HG03565 (cell line): ENCODE measurements around the gene ZNF134.

Source experiments
- ATAC-seq: cut with Tn5 transposase; IDR thresholded peaks from one replicate; pipeline ENCODE4 v1.9.1; 2021; ENCODE audit warnings: mild to moderate bottlenecking, moderate library complexity; ENCODE audit not compliant: unreplicated experiment

ZNF134 gene

DNA sequence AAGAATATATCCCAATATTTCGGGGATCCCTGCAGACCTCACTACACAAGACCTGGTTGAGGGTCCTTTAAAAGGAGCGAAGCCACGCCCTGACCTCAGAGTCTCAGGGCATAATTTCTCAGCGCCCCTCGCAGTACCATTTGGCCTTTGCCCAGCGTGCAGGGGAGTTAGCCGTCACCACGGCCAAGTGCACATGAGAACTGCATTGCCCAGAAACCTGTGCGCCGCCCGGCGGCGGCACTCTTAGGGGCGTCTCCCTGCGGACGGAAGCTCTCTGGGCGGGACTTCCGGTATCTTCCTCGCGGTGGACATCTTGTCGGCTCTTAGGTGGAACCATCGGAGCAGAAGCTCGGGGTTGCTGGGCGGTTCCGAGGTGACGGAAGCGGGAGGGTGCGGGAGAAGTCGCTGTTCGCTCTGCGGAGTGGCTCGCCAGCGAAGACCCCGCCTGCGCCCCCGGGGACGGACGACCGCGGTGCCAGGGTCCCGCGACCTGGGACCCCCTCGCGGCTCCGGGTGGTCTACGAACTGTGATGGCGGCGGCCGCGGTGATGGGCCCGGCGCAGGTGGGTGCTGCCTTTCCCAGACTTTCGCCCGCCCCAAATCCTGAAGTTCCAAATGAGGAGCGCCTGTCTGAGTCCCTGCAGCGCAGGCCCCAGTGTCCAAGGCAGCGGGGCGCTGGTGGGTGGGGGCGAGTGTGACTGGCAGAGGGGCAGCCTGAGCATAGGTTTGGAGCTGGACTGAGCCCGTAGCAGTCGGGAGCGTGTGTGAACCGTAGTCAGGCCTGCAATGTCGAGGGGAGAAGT, at the start of gene ZNF134:
ZNF134 (plus strand) TSS at position 302 of the 803 bp plus-strand sequence. CDS start 5,227 bp downstream, outside the sequence.
- ATAC-seq, result peak; percentile 92

DNA sequence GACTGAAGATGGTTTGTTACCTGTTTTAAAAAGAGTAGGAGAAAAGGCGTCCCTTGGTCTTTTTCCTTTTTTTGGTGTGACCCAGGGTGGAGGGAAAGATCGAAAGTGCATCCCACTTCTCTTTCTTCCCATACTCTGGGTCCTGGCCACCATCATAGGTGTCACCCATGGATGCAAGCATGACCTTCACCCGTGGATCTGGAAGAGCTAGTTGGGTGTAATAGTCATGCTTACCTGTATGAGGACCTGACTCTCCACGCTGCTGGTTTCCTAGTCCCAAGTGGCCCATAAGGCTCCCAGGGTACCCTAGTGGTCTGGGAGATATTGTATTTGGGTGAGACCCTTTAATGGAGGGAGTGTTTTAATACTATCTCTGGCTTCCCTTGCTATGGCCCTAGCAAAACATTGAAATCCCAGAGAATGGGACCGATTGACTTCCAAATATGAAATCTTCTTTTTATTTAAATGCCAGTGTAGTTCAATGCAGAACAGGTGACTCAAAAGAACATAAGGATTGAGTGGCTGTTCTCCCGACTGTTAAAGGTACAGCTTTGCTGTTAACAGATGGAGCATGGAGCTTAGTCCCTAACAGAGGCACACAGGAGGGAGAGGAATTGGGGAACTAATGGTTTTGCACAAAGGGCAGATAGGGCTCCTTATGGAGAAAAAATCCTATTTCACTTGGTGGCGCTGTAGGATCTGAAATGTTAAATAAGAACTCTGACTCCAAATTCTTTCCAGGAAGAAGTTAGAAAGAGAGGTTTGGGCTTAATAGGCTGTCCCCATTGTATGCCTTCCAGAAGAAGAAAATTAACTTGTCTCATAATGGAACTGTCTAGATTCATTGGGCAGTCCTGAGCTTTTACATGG, 47.4 kb upstream of the ZNF134 start:
- ATAC-seq, result no peak

DNA sequence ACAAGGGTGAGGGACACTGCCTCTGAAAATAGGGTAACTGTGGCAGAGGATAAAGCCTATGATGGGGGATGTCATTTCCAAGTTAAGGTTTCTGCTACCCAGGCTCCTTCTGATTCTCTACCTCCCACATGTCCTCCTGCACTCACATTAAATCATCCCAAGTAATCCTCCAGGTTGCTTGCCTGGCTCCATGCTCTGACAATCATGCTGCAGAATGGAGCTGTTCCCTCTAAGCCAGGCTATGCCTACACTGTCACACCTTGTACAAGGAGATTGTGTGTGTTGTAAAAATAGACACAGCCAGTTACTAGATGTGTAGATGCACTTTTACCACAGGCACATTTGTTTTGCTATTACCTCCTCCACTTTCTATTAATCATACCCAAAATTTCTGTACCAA, 43.3 kb upstream of the ZNF134 start:
- ATAC-seq, result no peak

DNA sequence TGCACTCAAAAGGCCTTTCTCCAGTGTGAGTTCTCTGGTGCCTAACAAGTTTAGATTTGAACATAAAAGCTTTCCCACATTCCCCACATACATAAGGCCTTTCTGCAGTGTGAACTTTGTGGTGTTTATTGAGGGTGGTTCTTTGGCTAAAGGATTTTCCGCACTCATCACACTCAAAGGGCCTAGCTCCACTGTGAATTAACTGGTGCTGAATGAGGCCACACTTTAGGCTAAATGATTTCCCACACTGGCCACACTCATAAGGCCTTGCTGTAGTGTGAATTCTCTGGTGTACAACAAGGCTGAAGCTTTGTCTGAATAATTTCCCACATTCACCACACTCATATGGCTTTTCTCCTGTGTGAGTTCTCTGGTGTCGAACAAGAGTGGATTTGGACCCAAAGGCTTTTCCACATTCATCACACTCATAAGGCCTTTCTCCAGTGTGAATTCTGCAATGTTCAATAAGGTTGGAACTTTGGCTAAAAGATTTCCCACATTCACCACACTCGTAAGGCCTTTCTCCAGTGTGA, 41.6 kb upstream of the ZNF134 start:
- no peak for ATAC-seq

DNA sequence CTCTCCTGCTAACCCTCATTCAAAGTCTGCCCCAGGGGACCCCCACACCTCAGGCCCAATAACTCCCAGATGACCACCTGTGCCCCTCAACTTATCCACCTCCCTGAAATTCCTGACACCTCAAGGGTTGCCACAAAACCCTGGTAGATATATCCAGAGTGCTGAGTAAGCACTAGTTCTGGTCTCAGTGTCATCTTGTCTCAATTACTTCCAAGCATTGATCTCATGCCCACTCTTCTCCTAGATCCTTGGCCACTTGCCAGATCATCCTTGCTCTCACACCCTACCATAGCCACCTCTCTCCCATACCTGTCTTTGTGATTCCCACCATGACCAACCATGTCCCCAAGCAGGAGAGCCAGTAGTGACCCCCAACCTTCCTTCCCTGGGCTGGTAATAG, 37.4 kb upstream of the ZNF134 start:
- no peak for ATAC-seq

DNA sequence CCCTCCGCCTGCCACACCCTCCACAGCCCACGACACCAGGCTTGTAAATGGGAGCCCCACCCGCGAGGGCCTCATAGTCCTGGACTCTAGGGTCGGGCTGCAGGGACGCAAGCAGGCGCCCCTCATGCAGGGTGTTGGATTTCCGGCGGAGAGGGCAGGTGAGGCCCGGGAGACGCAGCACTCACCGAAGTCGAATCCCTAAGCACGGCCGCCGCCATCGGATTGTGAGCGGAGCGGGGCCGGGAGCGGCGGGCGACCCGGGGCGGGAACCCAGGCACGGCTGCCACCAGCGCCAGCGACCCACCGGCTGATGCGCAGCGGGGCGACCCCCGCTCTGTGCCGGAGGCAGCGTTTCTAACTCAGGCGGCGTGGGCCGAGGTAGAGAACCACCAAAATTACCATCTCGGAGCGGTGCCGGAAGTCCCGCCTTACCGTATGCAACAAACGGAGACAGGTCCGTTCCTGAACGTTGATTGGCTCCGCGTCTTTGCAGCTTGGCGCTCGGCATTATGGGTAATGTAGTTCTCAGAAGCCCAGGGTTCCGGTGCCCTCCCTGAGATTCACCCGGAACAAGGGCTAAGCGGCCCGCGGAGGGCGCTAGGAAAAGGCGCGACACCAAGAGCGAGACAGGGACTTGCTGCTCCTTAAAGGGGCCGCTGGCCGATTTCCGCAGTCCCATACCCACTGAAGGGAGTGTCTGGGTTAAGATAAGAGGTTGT, 35.4 kb upstream of the ZNF134 start, which contains the start of gene ZNF416:
ZNF416 (minus strand) TSS at position 425 of the 719 bp plus-strand sequence; CDS start at position 218, 207 bp downstream.
- peak; percentile 95 for ATAC-seq

DNA sequence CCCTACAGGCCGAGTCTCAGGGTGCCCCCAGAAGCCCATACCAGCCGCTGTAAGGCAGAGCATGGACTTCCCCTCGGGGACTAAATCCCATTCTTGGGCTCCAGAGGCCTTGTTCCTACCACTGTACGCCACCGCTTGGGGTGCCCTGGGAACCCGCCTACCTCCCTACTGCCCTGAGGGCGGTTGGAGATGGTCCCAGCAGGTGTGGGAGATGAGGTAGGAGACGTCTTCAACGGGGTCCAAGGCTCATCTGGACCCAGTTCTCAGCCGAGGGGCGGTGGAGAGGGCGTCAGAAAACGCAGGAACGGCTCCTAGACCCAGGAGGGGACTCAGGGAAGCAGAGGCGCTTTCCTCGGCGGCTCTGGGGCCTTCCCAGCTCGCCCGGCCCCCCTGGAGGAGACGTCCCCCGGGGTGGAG, 30.9 kb upstream of the ZNF134 start:
- ATAC-seq, result no peak

DNA sequence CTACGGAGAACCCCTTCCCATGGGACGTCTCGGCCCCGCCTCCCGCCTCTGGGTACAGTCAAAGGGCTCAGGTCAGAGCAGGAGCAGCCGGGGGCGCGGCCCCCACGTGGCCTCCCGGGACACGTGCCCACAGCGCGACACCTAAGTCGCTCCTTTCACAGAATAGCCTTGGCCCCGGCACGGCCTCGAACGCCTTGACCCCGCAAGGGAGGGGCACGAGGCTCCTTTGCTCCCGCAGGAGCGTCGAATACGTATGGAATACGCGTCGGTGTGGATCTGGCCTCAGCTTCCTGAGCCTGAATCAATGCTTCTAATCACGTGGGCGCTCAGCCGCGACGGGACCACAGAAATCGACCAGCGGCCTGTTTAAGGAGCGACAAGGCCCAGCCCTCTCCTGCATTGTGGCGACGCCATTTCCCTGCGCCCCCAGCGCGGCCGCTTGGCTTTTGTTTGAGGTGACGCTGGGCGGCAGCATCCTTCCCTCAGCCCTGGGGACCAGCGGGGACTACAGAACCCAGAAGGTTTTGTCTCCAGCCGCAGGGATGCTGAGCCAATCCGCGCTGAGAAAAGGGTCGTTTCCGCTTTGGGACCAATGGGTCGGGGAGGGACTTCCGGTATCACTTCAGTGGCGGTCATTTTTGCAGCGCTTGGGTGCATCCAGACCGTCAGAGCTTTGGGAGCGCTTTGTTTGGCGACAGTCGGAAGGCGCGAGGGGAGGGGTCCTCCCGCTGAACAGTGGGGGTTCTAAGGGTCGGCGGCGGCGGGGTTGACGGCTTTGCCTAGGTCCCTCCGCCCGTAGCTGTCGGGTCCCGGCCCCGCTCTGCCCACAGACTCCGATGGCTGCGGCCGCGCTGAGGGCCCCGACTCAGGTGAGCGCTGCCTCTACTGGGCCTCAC, 30.3 kb upstream of the ZNF134 start, which contains the start of gene ZIK1:
ZIK1 (plus strand) TSS at position 625 of the 896 bp plus-strand sequence; CDS start at position 837, 212 bp downstream.
- ATAC-seq, result peak; percentile 75

DNA sequence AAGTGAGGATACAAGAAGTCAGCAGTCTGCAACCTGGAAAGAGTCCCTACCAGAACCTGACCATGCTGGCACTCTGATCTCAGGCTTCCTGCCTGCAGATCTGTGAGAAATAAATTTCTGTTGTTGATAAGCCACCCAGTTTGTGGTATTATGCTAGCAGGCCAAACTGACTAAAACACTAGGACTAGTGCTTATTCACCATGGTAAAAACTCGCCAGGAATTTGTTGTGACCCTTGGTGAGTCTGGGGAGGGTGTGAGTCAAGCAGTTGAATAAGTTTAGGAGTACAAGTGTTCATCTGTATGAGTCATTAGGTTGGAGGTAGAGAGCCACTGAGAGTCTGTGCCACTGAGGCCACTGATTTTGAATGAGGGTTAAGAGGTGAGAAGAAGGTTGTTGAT, 26.5 kb upstream of the ZNF134 start:
- no peak for ATAC-seq

DNA sequence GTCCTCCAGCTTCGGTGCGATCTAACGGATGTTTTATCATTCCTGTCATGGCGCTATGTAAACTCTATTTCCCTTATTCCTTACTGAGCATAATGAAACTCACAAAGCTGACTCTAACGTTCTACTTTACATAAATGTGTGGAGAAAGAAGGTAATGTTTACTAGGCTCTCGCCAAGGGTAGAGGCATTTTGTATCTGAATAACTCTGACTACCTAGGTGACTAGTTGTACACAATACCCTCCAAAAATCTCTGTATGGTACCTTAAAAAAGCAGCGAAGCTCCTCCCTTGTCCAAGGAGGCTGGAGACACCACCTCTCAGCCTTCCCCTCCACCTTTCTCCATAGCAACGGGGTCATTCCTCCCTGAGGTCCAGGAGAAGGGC, 14.7 kb upstream of the ZNF134 start:
- peak; percentile 22 for ATAC-seq

DNA sequence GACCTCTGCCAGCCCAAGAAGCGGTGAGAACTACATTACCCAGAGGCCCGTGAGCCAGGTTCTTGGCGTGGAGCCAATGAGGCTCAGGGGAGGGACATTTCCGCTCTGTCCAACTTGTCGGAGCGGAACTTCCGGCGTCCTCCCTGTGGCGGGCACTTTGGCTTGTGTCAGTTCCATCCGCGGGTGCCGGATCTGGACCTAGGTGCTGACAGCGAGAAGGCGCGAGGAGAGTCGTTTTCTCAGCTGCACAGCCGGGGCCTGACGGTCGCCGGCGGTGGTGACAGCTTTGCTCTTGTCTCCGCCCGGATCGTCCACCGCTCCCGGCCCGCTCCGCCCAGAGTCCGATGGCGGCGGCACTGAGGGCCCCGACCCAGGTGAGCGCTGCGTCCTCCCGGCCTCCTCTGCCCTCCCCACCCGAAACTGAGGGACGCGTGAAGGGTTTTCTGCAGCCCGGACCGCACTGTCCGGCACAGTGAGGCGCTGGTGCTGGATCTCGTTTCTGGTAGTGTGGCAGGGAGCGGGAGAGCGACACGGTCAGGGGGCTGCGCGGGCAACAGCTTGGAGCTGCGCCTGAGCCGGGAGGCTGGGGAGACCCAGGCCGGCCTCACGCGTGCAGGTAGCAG, 14.2 kb upstream of the ZNF134 start, which contains the start of gene ZNF530:
ZNF530 (plus strand) TSS at position 125 of the 623 bp plus-strand sequence. CDS start 4,461 bp downstream, outside the sequence.
- peak; percentile 92 for ATAC-seq

DNA sequence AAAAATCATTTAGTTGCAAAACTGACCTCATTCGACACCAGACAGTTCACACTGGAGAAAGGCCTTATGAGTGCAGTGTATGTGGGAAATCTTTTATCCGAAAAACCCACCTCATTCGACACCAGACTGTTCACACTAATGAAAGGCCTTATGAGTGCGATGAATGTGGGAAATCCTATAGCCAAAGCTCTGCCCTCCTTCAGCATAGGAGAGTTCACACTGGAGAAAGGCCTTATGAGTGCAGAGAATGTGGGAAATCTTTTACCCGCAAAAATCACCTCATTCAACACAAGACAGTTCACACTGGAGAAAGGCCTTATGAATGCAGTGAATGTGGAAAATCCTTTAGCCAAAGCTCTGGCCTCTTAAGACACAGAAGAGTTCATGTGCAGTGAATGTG, 7.1 kb upstream of the ZNF134 start:
- no peak for ATAC-seq

DNA sequence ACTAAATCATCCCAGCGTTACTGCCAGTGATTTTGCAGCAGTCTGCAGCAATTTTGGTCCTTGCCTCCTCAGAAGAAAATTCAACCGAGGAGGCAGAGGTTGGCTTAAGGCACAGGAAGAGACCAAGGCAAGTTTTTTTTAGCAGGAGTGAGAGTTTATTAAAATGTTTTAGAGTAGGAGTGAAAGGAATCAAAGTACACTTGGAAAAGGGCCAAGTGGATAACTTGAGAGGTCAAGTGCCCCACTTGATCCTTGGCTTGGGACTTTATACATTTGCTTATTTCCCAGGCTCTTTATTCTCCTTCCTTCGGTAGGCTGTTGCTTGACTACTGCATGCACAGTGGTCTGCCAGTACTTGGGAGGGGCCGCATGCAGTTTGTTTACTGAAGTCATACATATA, 2.9 kb upstream of the ZNF134 start:
- no peak for ATAC-seq

DNA sequence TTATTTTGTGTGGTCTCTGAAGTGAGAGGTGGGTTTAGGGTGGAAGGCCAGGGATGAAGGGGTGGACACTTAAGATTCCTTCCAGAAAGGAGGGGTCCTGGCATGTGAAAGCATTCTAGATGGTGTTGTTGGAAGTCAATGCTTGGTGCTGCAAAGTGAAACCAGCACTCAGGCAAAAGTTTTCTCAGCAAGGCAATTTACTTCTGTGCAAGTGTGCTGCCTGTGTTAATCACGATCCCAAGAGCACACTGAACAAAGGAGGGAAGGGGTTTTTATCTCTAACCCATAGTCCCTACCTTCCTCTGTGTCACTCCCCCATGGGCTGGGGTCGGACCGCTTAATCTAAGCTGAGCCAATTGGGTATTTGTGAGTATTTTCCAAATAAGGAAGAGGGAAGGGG, 1.3 kb downstream of the ZNF134 start:
- no peak for ATAC-seq

DNA sequence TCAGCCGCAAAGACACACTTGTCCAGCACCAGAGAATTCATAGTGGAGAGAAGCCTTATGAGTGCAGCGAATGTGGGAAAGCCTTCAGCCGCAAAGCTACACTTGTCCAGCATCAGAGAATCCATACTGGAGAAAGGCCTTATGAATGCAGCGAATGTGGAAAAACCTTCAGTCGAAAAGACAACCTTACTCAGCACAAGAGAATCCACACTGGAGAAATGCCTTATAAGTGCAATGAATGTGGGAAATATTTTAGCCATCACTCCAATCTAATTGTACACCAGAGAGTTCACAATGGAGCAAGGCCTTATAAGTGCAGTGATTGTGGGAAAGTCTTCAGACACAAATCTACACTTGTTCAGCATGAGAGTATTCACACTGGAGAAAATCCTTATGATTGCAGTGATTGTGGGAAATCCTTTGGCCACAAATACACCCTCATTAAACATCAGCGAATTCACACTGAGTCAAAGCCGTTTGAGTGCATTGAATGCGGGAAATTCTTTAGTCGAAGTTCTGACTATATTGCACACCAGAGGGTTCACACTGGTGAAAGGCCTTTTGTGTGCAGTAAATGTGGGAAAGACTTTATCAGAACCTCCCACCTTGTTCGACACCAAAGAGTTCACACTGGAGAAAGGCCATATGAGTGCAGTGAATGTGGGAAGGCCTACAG, 6.8 kb downstream of the ZNF134 start:
- ATAC-seq, result no peak

DNA sequence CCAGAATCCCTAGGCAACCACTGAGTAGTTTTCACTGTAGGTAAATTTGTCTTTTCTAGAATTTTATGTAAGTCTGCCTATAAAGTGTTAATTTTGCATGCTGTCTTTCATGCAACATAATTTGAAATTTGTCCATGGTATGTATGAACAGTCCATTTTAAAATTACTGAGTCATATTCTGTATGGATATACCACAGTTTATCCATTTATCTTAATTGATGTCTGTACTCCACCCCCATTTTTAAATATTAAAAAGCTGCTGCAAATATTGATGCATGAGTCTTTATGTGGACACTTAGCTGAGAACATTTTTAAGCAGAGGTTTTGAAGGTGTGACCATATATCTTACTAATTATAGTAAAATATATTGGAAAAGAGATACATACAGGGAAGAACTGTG, 9.0 kb downstream of the ZNF134 start:
- ATAC-seq, result no peak

DNA sequence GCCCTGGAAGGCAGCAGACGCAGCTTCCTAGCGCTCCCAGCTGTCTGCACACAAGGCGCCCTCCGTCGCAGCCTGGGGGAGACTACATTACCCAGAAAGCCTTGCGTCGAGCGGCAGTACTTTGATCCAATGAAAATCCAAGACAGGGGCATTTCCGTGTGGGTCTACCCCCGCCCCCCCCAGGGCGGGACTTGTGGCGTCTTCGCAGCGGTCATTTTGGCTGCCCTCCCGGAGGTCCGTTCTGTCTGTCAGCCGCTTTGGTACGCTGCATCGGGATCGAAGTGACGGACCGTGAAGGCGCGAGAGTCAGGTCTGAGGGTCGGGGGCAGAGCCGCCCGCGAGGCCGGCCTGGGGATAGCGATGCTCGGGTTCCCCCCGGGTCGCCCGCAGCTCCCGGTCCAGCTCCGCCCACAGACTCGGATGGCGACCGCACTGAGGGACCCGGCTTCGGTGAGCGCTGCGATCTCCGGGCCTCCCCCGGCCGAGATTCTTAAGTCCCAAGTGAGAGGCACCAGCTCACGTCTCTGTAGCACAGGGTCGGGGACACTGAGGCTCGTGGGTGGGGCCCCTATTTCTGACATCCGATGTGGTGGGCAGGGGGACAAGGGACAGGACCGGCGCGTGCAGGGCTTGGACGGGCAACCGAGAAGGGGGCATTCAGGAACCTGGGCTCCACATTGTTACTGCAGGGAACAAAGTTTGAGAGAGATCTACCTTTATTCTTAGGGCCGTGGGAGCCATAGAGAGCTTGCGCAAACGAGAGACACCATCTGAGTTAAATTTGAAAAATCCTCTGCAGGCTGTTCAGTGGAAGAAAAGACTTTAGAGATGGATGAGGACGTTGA, 19.2 kb downstream of the ZNF134 start, which contains the start of gene ZNF211:
ZNF211 (plus strand) TSS at position 182 of the 845 bp plus-strand sequence; CDS start at position 361, 179 bp downstream.
- peak; percentile 92 for ATAC-seq

DNA sequence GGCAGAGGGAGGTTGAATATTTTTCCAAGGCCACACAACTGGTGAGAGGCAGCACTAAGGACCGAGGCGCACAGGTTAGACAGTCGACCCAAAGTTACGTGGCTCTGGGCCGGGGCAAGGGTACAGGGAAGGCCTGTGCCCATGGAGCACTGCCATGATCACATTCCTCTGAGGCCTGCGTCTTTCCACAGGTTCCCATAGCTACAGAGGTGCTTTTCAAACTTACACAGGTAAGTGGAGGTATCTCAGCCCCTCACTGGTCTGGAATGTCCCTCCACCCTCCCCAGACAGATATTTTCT, 19.7 kb downstream of the ZNF134 start:
- ATAC-seq, result no peak
